ENCODE measurements around the gene WNT3. TPM values are rescaled to one million over a fixed set of nuclear protein-coding genes. Genes with fewer than 3 reads are reported as not detected.

The WNT3 gene
- total and polyA plus RNA-seq, 2 of the 8 experiments (the other 6 are each of a cell fraction or from before 2014, with no cell fraction given), result 0.56 to 2.0 TPM

- Histone ChIP-seq H4K8ac (ENCODE audit: extremely low read depth, insufficient read depth, low read length) (no peak overlapping the region; the same call in 1 of the 2 replicates), H4K5ac (ENCODE audit: insufficient read length, low read depth, low read length) (no peak overlapping the region), H3K14ac (ENCODE audit: insufficient read length) (no peak overlapping the region), H3K23me2 (ENCODE audit: low read depth, low read length) (0 out of 2 replicates have a peak, but pooled peaks cover 1% of the 10 kb centered on the region), H3K9me3 (ENCODE audit: insufficient read depth in 2 of 2, low read depth in 1 of 2, low read length in 1 of 2) (no peaks in the 10 kb centered on the region), H2BK5ac (ENCODE audit: low read depth, low read length) (no peak overlapping the region), H3K4me2 (ENCODE audit: insufficient read depth in 1 of 2, low read depth in 2 of 2, low read length in 2 of 2) (no peak overlapping the region), H2AK5ac (ENCODE audit: low read depth, low read length) (0 out of 2 replicates have a peak overlapping the region, but pooled peaks have one; percentile 40), H3K27ac (ENCODE audit: low read depth, low read length) (no peak overlapping the region), H3K4me1 (replicated peaks in 1 of 4; ENCODE audit: control insufficient read depth in 3 of 4, insufficient read depth in 4 of 4, low read length in 3 of 4) (no peaks in the 10 kb centered on the region), H4K20me1 (replicated peaks in 1 of 2; ENCODE audit: control insufficient read depth in 1 of 2, insufficient read depth in 2 of 2, low read length in 2 of 2) (peaks cover 0 to 3% of the 10 kb centered on the region in 2 experiments), H3K79me2 (ENCODE audit: control insufficient read depth in 1 of 2, insufficient read depth in 2 of 2, low read length in 2 of 2) (no peaks in the 10 kb centered on the region), H3K79me1 (ENCODE audit: low read depth, low read length) (no peaks in the 10 kb centered on the region), H3K23ac (ENCODE audit: insufficient read length) (no peak overlapping the region), H2AFZ (ENCODE audit: low read length) (no peak overlapping the region), H3K18ac (ENCODE audit: extremely low read depth, low read length) (no peak overlapping the region), H3K56ac (replicated peaks; ENCODE audit: insufficient read length, low read depth, low read length) (no peak overlapping the region), H3K4me3 (ENCODE audit: extremely low read depth in 1 of 4, insufficient read depth in 2 of 4, low read depth in 3 of 4, low read length in 4 of 4) (no peak overlapping the region), H2BK15ac (ENCODE audit: low read length) (no peak overlapping the region), H3K9ac (replicated peaks in 1 of 4; ENCODE audit: extremely low read depth in 1 of 4, low read depth in 3 of 4, low read length in 3 of 4) (no peak overlapping the region), H2BK120ac (replicated peaks; ENCODE audit: low read depth, low read length) (no peak overlapping the region), H4K91ac (replicated peaks; ENCODE audit: insufficient read length, low read length) (no peak overlapping the region), H2BK20ac (ENCODE audit: low read length) (no peak overlapping the region), H3K27me3 (replicated peaks in 1 of 4; ENCODE audit: control insufficient read depth in 3 of 4, extremely low read depth in 1 of 4, insufficient read depth in 3 of 4, low read length in 3 of 4) (no peaks in the 10 kb centered on the region), H3K4ac (replicated peaks; ENCODE audit: insufficient read length, low read depth, low read length) (no peak overlapping the region), H2BK12ac (ENCODE audit: low read depth, low read length) (no peak overlapping the region), H3K36me3 (ENCODE audit: control insufficient read depth in 2 of 4, insufficient read depth in 4 of 4, low read length in 3 of 4) (no peaks in the 10 kb centered on the region)
- WGBS, 2 experiments (ENCODE audit: extremely low coverage in 1 of 2, insufficient coverage in 1 of 2, insufficient read length in 1 of 2, insufficient replicate concordance in 2 of 2, low coverage in 1 of 2, low lambda C conversion rate in 2 of 2, missing lambda C conversion rate in 1 of 2), result 86% methylated on average over 8 of the region's 8 CpGs; no CpG with 5 or more reads in 1 of the 2 experiments
- FAIRE-seq (no peak), DNase-seq (ENCODE audit: low read depth in 1 of 2, low spot score in 2 of 2) (no peak)
- CTCF ChIA-PET (ENCODE audit: partially characterized antibody), result interaction anchor here (1.1 to 1.6 kb wide), 7 partner anchors 8 to 39 kb away, joined by 3 to 6 read pairs (median 6); no protein-coding TSS in a partner anchor
- POLR2A ChIA-PET (ENCODE audit: partially characterized antibody), result interaction anchor here (0.8 kb wide), 1 partner anchor 163 kb away, joined by 3 read pairs; no protein-coding TSS in a partner anchor
- TF ChIP-seq ATF2 (IDR thresholded peaks at IDR 0.05; ENCODE audit: low read length) (no peak), RFX5 (IDR thresholded peaks at IDR 0.05; ENCODE audit: borderline replicate concordance, low read depth, low read length) (no peak), PHF8 (conservative IDR thresholded peaks at IDR 0.05; ENCODE audit: low read depth, low read length) (no peak), POLR2AphosphoS5 (IDR thresholded peaks at IDR 0.05; ENCODE audit: low read depth, low read length) (no peak), YY1 (IDR thresholded peaks at IDR 0.05; ENCODE audit: low read depth, low read length) (no peak), RAD21 (IDR thresholded peaks at IDR 0.05 in 1 of 2, conservative IDR thresholded peaks at IDR 0.05 in 1 of 2; ENCODE audit: low read depth in 2 of 2, low read length in 2 of 2) (no peak), SUZ12 (IDR thresholded peaks at IDR 0.05; ENCODE audit: low read length) (no peak), NRF1 (IDR thresholded peaks at IDR 0.05; ENCODE audit: low read depth, low read length) (no peak)
- TF ChIP-seq, protein P1, sequence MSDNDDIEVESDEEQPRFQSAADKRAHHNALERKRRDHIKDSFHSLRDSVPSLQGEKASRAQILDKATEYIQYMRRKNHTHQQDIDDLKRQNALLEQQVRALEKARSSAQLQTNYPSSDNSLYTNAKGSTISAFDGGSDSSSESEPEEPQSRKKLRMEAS (IDR thresholded peaks at IDR 0.05), result no peak
- TF ChIP-seq, protein P2, sequence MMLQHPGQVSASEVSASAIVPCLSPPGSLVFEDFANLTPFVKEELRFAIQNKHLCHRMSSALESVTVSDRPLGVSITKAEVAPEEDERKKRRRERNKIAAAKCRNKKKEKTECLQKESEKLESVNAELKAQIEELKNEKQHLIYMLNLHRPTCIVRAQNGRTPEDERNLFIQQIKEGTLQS (IDR thresholded peaks at IDR 0.05; ENCODE audit: insufficient read depth, low read depth, low read length), result no peak
These were observed 21.4 kb downstream of the WNT3 start for GRCh38 chr17:46796956-46797530.

Measured in H1 (cell line).